NCI-H2171 treated with DMSO at 0.1 percent for 48 hours (cell line): ENCODE measurements around the gene MED8.
"Not testable (repeated sequence)": the region's sequence is repeated elsewhere in the genome, so short reads cannot be mapped to it uniquely, and the experiment has no call there.

ENCODE experiments used
- DNase-seq: peaks from one replicate; lab custom pipeline; 2025; lab: John Stamatoyannopoulos, UW

The MED8 gene

GRCh38 chr1:43421976-43422750 lies 32.6 kb upstream of the MED8 start:
- no peak for DNase-seq

DNA sequence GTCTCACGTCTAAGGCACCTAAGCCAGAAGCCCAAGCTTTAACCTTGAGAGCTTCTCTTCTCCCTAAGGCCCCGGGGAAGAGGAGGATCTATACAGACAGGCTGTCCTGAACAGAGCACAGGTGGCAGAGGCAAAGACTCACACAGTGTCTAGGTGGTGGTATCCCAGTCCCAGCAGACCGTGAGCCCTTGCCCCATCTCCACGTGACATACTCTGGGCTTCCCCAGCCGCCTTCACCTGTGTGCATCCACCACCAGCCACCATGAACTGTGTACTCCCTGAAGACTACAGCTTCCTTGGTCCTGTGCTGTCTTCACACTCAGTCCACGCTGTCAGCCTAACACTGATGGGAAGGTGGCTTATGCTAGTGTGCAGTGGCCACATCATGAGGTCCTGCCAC lies 31.8 kb upstream of the MED8 start:
- DNase-seq: no peak

GRCh38 chr1:43420874-43421273 lies 31.3 kb upstream of the MED8 start:
- no peak for DNase-seq

DNA sequence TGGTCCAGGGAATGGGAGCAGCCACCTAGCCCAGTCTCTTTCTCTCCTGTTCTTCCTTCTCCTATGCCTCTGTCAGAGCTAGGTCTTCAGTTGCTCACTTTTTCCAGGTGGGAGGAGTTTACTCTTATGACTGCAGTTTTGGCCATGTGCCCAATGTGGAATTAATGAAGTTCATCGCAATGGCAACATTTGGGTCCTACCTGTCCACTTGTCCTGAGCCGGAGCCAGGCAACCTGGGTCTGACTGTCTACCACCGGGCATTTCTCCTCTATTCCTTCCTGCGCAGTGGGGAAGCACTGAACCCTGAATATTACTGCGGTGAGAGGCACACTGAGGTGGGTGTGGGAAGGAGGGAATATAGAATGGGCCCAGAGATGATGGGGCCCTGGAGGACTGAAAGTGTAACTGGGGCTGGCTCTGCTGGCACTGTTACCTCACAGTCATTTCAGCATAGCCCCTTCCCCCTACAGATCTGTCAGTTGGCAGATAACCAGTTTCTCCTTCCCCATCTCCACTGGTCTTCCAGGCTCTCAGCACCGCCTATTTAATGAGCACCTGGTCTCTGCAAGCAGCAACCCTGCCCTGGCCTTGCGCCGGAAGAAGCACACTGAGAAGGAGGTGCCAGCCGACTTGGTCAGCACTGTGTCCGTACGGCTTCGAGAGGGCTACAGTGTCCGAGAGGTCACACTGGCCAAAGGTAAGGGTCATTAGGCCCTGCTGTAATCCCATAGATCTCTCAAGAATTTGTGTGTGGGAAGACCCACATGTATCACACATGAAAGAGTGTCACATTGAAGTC lies 30.2 kb upstream of the MED8 start:
- DNase-seq: no peak

- DNase-seq: no peak
Observed at GRCh38 chr1:43418858-43419257, 29.3 kb upstream of the MED8 start.

DNA sequence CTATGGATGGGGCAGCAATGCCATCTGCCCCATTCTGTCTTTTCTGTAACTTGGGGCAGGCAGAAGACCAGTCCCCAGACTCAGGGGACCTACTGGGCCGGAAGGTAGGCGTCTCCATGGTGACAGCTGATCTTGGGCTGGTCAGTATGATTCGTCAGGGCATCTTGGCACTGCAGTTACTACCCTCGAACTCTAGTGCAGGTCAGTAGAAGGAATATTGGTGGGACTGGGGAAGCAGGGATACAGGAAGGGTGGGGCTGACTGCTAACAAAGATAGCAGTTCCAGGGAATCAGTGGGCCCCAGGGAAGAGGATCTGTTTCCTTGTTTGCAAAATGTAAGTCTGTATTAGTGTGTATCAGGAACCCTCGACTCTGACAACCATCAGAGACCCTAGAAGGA lies 26.3 kb upstream of the MED8 start:
- no peak for DNase-seq

DNA sequence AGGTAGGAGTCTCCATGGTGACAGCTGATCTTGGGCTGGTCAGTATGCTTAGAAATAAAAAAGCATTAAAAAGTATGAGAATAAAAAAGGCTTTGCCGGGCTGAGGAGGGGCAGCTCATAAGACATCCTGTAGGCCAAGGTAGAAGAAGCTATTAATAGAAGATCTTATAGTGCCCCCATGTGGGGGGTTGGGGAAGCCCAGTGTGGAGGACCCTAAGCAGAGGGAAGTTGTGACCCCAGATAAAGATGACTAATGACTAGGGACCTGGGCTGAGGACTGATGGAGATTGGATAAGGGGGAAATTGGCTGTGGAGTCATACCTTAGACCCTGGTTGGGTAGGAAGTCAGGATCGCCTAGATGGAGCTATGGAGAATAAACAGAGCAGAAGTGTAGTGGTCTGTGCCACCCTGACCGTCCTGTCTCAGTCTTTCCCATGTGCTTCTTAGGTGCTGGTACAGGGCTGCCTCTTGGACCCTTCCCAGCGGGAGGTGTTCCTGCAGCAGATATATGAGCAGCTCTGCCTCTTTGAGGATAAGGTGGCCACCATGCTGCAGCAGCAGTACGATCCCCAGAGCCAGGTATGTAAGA lies 25.1 kb upstream of the MED8 start:
- peak; percentile 55 for DNase-seq

DNA sequence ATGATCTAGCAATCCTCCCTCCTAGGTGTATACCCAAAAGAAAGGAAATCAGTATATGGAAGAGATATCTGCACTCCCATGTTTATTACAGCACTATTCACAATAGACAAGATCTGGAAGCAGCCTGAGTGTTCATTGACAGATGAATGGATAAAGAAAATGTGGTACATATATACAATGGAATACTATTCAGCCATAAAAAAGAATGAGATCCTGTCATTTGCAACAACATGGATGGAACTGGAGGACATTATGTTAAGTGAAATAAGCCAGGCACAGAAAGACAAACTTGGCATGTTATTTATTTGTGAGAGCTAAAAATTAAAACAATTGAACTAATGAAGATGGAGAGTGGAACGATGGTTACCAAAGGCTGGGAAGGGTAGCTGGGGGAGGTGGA lies 23.8 kb upstream of the MED8 start:
- not testable (repeated sequence) for DNase-seq

- DNase-seq: no peak
Observed at GRCh38 chr1:43410571-43410970, 21.0 kb upstream of the MED8 start.

- DNase-seq: no peak
Observed at GRCh38 chr1:43405876-43406234, 16.3 kb upstream of the MED8 start.

- DNase-seq: no peak
Observed at GRCh38 chr1:43405219-43405875, 15.7 kb upstream of the MED8 start.

GRCh38 chr1:43404353-43404752 lies 14.8 kb upstream of the MED8 start:
- DNase-seq: no peak

DNA sequence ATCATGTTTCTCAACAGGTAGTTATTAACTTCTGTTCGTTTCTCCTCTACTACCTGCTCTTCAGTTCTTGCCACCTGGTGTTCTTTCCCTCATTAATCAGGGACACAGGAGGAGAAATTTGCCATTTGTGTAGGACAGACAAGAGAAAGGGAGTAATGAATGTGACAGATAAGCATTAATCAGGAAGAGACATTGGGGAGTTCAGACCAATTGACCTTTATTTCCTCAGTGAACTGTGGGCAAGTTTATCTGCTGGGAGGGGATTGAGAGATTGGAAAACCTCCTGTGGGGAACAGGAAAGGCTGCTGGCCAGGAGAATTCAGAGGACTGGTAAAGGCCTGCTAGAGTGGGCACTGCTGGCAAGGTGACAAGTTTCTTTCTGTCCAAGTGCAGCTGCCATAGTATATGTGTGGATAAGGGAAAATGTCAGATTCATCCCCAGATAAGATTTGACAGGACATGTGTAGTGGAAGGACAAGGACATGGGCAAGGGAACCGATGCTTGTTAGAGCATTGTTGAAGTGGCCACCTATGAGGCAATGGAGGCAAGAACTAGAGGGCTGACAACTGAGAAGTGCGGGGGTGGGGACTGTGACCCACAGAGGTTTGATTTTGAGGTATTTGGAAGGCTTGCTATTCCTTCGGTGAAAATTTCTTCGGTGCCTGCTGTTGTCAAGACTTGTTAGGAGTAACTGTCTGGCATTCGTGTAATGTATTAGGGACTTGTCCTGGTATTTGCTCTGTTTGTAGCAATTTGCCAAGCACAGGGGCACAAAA lies 12.7 kb upstream of the MED8 start:
- no peak for DNase-seq

DNA sequence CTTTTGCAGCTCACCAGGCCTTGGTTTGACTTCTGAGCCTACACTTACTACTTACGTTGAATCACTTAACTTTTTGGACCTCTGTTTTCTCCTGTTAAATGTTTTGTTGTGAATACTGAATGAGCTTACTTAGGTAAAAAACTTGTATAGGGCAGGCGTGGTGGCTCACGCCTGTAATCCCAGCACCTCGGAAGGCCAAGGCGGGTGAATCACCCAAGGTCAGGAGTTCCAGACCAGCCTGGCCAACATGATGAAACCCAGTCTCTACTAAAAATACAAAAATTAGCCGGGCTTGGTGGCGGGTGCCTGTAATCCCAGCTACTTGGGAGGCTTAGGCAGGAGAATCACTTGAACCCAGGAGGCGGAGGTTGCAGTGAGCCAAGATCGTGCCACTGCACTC lies 10.8 kb upstream of the MED8 start:
- not testable (repeated sequence) for DNase-seq

DNA sequence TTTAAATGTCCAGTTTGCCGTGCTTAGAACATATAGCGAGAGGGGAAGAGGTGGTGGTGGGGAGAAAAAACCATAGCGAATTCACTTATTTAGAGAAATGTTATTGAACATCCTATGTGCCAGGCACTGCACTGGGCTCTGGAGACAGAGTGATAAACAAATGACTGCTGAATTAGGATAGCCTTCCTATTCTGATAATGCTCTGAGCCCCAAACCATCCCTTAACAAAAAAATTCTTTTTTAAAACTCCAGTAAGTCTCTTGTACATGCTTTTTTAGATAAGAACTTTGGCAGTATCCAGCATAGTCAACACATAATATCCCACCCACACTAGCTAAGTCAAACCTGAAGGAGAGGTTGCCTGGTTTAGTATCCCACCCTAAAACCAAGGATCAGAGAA lies 8.6 kb upstream of the MED8 start:
- DNase-seq: no peak

GRCh38 chr1:43396059-43396458 lies 6.5 kb upstream of the MED8 start:
- DNase-seq: peak; percentile 7

DNA sequence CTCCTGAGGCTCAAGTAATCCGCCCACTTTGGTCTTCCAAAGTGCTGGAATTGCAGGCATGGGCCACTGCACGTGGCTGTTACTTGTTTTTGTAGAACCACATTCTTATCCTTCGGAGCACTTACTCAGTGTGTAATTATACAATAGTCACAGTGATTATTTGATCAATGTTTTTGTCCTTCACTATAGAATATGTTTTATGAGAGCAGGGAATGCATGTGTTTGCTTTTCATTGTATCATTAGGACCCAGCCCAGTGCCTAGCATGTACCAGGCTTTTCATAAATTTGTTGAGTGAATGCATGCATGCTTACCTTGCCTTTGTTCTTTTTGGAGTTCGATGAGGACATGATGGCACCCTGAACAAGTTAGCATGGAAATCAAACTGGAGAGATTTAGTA lies 5.9 kb upstream of the MED8 start:
- no peak for DNase-seq

GRCh38 chr1:43392702-43393101 lies 3.1 kb upstream of the MED8 start:
- DNase-seq: no peak

DNA sequence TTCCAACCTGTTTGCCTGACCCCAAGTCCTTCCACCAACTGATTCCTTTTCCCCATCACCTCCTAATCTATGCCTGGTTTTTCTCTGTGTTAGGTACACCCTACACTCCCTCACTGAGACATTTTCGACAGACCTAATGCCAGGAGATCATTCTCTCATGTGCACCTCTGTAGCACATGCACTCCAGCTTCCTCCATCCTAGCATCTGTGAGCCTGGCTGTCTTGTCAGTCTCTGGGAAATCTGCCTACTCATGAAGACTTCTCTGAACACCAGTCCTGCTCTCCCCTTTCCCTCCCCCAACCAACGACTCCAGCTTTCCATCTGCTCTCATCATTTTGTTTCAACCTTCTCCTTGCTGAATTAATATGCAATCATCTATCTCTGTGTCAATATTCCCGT lies 987 bp downstream of the MED8 start:
- DNase-seq: no peak

DNA sequence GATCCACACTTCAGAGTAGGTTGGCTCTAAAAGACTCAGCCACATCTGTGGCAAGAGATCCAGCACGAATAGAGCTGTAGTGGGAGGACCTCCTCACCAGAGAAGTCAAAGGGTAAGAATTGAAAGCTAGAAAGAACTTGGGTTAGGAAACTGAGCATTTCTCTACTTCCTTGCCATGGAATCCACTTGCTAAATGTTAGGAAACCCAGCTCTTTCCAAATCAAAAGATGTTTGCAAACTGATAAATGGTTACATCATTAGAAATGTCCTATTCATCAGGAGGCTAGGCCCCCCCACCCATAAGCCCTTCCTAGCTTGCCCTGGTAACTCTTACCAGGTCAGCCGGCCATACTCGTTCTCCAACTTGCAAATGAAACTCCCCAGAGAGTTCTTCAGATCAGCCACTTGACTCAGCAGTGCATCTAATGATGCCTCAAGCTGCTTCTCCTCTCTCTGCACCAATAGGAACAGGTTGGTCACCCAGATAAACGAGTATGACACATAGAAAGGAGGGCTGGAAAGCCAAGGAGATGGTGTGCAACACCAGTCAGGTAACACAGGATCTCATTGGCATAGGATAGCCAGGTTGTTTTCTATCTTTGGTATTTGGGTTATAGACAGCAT lies 1.5 kb downstream of the MED8 start:
- no peak for DNase-seq

GRCh38 chr1:43386676-43387075 lies 2.9 kb downstream of the MED8 start:
- no peak for DNase-seq
